ENCODE measurements around the gene PARD3B. TPM values are rescaled to one million over a fixed set of nuclear protein-coding genes. Genes with fewer than 3 reads are reported as not detected.

Gene PARD3B
- total RNA-seq, 1 experiment from 2014 or later, result 2.0 TPM

GRCh38 chr2:204795156-204795555 lies 249.9 kb downstream of the PARD3B start (continued):
- TF ChIP-seq EZH2phosphoT487 (IDR thresholded peaks at IDR 0.05; ENCODE audit: borderline replicate concordance) (no peak), FOSL1 (IDR thresholded peaks at IDR 0.05; ENCODE audit: low read depth) (no peak), POLR2A (IDR thresholded peaks at IDR 0.05; ENCODE audit: borderline replicate concordance, extremely low read depth, insufficient read depth, insufficient read length) (no peak)

GRCh38 chr2:204796581-204796980 lies 251.3 kb downstream of the PARD3B start:
- RAD21 ChIA-PET (ENCODE audit: low non-redundant PET in 1 of 2, low total read pairs in 2 of 2, uncharacterized antibody in 2 of 2, unreplicated experiment in 2 of 2), result no interaction called here
- no peaks in the 10 kb centered on the region for H3K79me2 ChIP-seq (ENCODE audit: insufficient read depth, low read length)
- no peak overlapping the region for H3K27ac ChIP-seq (ENCODE audit: low read depth, low read length)
- no peak overlapping the region for H3K4me2 ChIP-seq (ENCODE audit: low read length)
- DNase-seq (ENCODE audit: low read depth, low spot score), result no peak
- no peaks in the 10 kb centered on the region for H3K36me3 ChIP-seq (ENCODE audit: control insufficient read depth in 1 of 2, insufficient read depth in 2 of 2, low read length in 2 of 2)
- TF ChIP-seq CEBPB (IDR thresholded peaks at IDR 0.05; ENCODE audit: low read depth), result no peak
- TF ChIP-seq ZBTB33 (IDR thresholded peaks at IDR 0.05; ENCODE audit: extremely low read depth, insufficient replicate concordance, low read length), result no peak
- TF ChIP-seq POLR2A (IDR thresholded peaks at IDR 0.05; ENCODE audit: borderline replicate concordance, extremely low read depth, insufficient read depth, insufficient read length), result no peak
- BruUV-seq (replicated peaks), result no TSS peak
- intact Hi-C loops (cut with micrococcal nuclease), result no loop called here
- POLR2A ChIA-PET, result no interaction called here
- no peaks in the 10 kb centered on the region for H3K9me2 ChIP-seq (ENCODE audit: insufficient read depth)
- H3K4me1 ChIP-seq (ENCODE audit: control insufficient read depth in 1 of 2, insufficient read depth in 2 of 2, low read length in 2 of 2), result no peaks in the 10 kb centered on the region
- no peak overlapping the region for H2AFZ ChIP-seq (ENCODE audit: low read depth, low read length, poor library complexity, severe bottlenecking)
- CTCF ChIA-PET, result no interaction called here
- ATAC-seq, result no peak
- no peaks in the 10 kb centered on the region for H3K9me3 ChIP-seq (ENCODE audit: control insufficient read depth in 1 of 2, insufficient read depth in 1 of 2, low read depth in 1 of 2, low read length in 2 of 2)
- no peak overlapping the region for H3K9ac ChIP-seq (ENCODE audit: low read length)
- no peak overlapping the region for H3K4me3 ChIP-seq (replicated peaks in 1 of 2; ENCODE audit: low read depth in 1 of 2, low read length in 2 of 2)
- no peaks in the 10 kb centered on the region for H3K27me3 ChIP-seq (ENCODE audit: insufficient read depth, low read length)
- no peaks in the 10 kb centered on the region for H4K20me1 ChIP-seq (ENCODE audit: insufficient read depth)

DNA sequence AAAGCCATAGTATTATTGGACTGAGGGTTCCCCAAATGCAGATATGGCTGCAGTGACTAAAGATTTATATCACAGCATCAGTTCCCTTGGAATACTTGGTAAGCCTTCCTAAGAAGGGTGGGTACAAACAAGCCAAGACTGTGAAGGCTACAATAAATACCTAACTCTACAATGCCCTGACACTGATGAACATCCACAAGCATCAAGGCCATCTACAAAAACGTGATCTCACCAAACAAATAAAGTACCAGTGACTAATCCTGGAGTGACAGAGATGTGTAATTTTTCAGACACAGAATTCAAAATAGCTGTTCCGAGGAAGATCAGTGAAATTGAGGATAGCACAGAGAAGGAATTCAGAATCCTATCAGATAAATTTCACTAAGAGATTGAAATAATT lies 254.5 kb downstream of the PARD3B start:
- POLR2A ChIA-PET, result no interaction called here
- ATAC-seq (no peak), DNase-seq (ENCODE audit: low read depth, low spot score) (no peak)
- H2AFZ ChIP-seq (ENCODE audit: low read depth, low read length, poor library complexity, severe bottlenecking), result no peak overlapping the region
- H3K9me3 ChIP-seq (ENCODE audit: control insufficient read depth in 1 of 2, insufficient read depth in 1 of 2, low read depth in 1 of 2, low read length in 2 of 2), result no peaks in the 10 kb centered on the region
- H4K20me1 ChIP-seq (ENCODE audit: insufficient read depth), result no peaks in the 10 kb centered on the region
- CTCF ChIA-PET, result no interaction called here
- RAD21 ChIA-PET (ENCODE audit: low non-redundant PET in 1 of 2, low total read pairs in 2 of 2, uncharacterized antibody in 2 of 2, unreplicated experiment in 2 of 2), result no interaction called here
- no TSS peak for BruUV-seq (replicated peaks)
- no peak overlapping the region for H3K9ac ChIP-seq (ENCODE audit: low read length)
- no peaks in the 10 kb centered on the region for H3K9me2 ChIP-seq (ENCODE audit: insufficient read depth)
- H3K4me2 ChIP-seq (ENCODE audit: low read length), result no peak overlapping the region
- H3K27ac ChIP-seq (ENCODE audit: low read depth, low read length), result no peak overlapping the region
- no peaks in the 10 kb centered on the region for H3K79me2 ChIP-seq (ENCODE audit: insufficient read depth, low read length)
- intact Hi-C loops (cut with micrococcal nuclease), result no loop called here
- H3K4me1 ChIP-seq (ENCODE audit: control insufficient read depth in 1 of 2, insufficient read depth in 2 of 2, low read length in 2 of 2), result no peaks in the 10 kb centered on the region
- H3K4me3 ChIP-seq (replicated peaks in 1 of 2; ENCODE audit: low read depth in 1 of 2, low read length in 2 of 2), result no peak overlapping the region
- H3K36me3 ChIP-seq (ENCODE audit: control insufficient read depth in 1 of 2, insufficient read depth in 2 of 2, low read length in 2 of 2), result no peaks in the 10 kb centered on the region
- H3K27me3 ChIP-seq (ENCODE audit: insufficient read depth, low read length), result no peaks in the 10 kb centered on the region
- no peak for TF ChIP-seq YY1 (IDR thresholded peaks at IDR 0.05; ENCODE audit: extremely low read depth, insufficient replicate concordance, low read depth, low read length)
- no peak for TF ChIP-seq ATF3 (IDR thresholded peaks at IDR 0.05)
- TF ChIP-seq POLR2AphosphoS5 (IDR thresholded peaks at IDR 0.05; ENCODE audit: low read depth, low read length), result no peak
- TF ChIP-seq CBX3 (IDR thresholded peaks at IDR 0.05; ENCODE audit: low read depth), result no peak
- TF ChIP-seq EGR1 (IDR thresholded peaks at IDR 0.05; ENCODE audit: low read depth), result no peak
- no peak for TF ChIP-seq EZH2 (IDR thresholded peaks at IDR 0.05)
- TF ChIP-seq, protein P1, sequence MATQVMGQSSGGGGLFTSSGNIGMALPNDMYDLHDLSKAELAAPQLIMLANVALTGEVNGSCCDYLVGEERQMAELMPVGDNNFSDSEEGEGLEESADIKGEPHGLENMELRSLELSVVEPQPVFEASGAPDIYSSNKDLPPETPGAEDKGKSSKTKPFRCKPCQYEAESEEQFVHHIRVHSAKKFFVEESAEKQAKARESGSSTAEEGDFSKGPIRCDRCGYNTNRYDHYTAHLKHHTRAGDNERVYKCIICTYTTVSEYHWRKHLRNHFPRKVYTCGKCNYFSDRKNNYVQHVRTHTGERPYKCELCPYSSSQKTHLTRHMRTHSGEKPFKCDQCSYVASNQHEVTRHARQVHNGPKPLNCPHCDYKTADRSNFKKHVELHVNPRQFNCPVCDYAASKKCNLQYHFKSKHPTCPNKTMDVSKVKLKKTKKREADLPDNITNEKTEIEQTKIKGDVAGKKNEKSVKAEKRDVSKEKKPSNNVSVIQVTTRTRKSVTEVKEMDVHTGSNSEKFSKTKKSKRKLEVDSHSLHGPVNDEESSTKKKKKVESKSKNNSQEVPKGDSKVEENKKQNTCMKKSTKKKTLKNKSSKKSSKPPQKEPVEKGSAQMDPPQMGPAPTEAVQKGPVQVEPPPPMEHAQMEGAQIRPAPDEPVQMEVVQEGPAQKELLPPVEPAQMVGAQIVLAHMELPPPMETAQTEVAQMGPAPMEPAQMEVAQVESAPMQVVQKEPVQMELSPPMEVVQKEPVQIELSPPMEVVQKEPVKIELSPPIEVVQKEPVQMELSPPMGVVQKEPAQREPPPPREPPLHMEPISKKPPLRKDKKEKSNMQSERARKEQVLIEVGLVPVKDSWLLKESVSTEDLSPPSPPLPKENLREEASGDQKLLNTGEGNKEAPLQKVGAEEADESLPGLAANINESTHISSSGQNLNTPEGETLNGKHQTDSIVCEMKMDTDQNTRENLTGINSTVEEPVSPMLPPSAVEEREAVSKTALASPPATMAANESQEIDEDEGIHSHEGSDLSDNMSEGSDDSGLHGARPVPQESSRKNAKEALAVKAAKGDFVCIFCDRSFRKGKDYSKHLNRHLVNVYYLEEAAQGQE (IDR thresholded peaks at IDR 0.05; ENCODE audit: low read depth), result no peak
